IPS-20b (cell line): ENCODE data around the gene SPATA31C1.
"Not testable (repeated sequence)": the region's sequence is repeated elsewhere in the genome, so short reads cannot be mapped to it uniquely, and the experiment has no call there.

Experiments
- H3K27ac ChIP-seq: one replicate; pipeline ENCODE4 v1.5.1; 2013; ENCODE audit warnings: low read length
- H3K27me3 ChIP-seq: 2 replicates; pipeline ENCODE4 v1.6.1; 2013; ENCODE audit warnings: mild to moderate bottlenecking, low read length, inconsistent platforms; ENCODE audit not compliant: insufficient read depth
- H3K36me3 ChIP-seq: 2 replicates; pipeline ENCODE4 v1.6.1; 2013; ENCODE audit warnings: low read depth, mild to moderate bottlenecking, inconsistent platforms, low read length, moderate library complexity; ENCODE audit not compliant: insufficient read depth
- H3K4me1 ChIP-seq: 2 replicates; pipeline ENCODE4 v1.6.1; 2013; ENCODE audit warnings: mild to moderate bottlenecking, control low read depth, inconsistent platforms, low read length, moderate library complexity; ENCODE audit not compliant: insufficient read depth
- H3K4me3 ChIP-seq: 2 replicates; pipeline ENCODE4 v1.5.1; 2013; ENCODE audit warnings: mild to moderate bottlenecking, low read length, inconsistent platforms
- H3K9ac ChIP-seq: 2 replicates; pipeline ENCODE4 v1.6.1; 2013; ENCODE audit warnings: low read depth, mild to moderate bottlenecking, inconsistent platforms, low read length, moderate library complexity
- H3K9me3 ChIP-seq: 2 replicates; pipeline ENCODE4 v1.6.1; 2013; ENCODE audit warnings: mild to moderate bottlenecking, low read depth, low read length, inconsistent platforms; ENCODE audit not compliant: insufficient read depth

Gene SPATA31C1

DNA sequence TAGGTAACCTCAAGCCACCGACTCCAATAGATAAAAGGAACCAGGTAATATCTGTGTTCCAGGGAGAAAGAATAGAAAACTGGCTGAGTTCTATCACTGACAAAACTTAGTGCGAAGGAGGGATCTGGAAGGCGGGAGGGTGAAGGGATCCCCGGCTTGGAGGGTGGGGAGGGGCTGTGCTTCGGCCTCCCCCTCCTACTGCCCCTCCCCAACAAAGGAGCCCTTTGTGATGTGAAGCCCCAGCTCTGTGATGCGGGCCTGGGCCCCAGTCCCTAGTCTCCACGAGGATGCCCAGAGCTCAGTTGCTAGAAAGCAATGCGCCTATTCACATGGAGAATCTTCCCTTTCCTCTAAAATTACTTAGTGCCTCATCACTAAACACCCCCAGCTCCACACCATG lies at the start of gene SPATA31C1:
Gene SPATA31C1 (plus strand): TSS at position 301 of the 400 bp plus-strand sequence.
- not testable (repeated sequence) for H3K27ac ChIP-seq, H3K36me3 ChIP-seq, H3K9ac ChIP-seq, H3K4me1 ChIP-seq, H3K27me3 ChIP-seq, H3K9me3 ChIP-seq, H3K4me3 ChIP-seq

DNA sequence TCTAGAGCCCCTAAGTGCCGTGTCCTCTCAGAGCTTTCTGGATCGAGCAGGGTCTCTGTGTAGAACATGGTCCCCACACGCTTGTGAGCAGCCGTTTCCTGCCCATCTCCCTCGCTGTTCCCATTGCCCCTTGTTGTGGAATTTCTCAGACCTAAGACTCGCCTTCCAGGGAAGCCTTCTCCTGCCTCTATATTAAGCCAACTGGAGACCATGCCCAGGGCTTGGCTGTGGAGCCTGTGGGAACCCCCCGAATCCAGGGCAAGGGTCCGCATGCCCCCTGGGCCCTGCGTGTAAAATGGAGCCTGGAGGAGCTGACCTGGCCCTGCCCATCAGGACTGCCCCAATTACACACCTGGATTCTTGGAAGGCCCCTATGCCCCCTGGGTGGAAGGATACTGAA lies 49.6 kb upstream of the SPATA31C1 start:
- H3K27ac ChIP-seq, result no peak overlapping the region
- no peak overlapping the region for H3K9ac ChIP-seq

DNA sequence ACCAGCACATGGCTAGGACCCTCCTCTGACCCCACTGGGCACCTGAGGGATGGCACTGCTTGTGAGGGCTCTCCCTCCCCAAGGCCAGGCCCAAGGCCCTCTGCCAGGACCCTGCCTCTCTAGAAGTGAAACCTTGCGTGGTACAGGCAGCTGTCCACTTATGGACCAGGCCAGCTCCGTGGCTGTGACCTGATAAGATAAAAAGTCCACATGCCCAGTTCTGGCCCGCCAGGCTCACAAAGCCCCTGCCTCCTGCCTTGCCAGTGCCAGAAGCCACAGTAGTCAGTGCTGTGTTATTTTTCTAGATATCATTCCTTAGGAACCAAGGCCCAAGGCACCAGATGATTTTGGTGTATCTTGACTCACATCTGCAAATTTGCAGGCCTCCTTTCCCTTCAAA lies 49.1 kb upstream of the SPATA31C1 start:
- H3K4me3 ChIP-seq, result no peak overlapping the region
- H3K27me3 ChIP-seq, result no peaks in the 10 kb centered on the region
- no peak overlapping the region for H3K9ac ChIP-seq
- no peaks in the 10 kb centered on the region for H3K36me3 ChIP-seq
- no peak overlapping the region for H3K27ac ChIP-seq
- no peaks in the 10 kb centered on the region for H3K9me3 ChIP-seq
- no peaks in the 10 kb centered on the region; the same call in 1 of the 2 replicates for H3K4me1 ChIP-seq

More for the DNA sequence above, 49.6 kb upstream of the SPATA31C1 start:
- Histone ChIP-seq H3K36me3 (no peaks in the 10 kb centered on the region), H3K9me3 (no peaks in the 10 kb centered on the region), H3K4me3 (no peak overlapping the region), H3K4me1 (peaks cover 1% of the 10 kb centered on the region), H3K27me3 (no peaks in the 10 kb centered on the region)

DNA sequence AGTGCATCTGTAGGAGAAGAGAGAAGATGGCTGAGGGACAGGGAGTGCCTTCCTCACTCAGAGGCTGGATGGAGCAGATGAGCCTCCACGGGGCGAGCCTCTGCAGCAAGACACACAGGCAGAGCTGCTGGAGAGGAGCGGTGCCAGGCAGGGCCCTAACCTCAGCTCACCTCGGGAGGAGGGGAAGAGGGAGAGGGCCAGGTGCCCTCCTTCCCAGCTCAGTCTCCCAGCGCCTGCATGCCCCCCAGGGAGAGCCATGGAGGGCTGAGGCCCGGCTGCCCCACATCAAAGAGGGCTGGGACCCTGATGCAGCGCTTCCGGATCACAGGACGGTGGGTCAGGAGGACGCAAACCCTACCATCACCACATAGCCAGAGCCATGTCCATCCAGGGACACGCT lies 48.7 kb upstream of the SPATA31C1 start:
- Histone ChIP-seq H3K27me3 (no peaks in the 10 kb centered on the region), H3K36me3 (no peaks in the 10 kb centered on the region), H3K27ac (no peak overlapping the region), H3K9ac (no peak overlapping the region), H3K4me3 (no peak overlapping the region), H3K9me3 (no peaks in the 10 kb centered on the region), H3K4me1 (no peaks in the 10 kb centered on the region; the same call in 1 of the 2 replicates)

DNA sequence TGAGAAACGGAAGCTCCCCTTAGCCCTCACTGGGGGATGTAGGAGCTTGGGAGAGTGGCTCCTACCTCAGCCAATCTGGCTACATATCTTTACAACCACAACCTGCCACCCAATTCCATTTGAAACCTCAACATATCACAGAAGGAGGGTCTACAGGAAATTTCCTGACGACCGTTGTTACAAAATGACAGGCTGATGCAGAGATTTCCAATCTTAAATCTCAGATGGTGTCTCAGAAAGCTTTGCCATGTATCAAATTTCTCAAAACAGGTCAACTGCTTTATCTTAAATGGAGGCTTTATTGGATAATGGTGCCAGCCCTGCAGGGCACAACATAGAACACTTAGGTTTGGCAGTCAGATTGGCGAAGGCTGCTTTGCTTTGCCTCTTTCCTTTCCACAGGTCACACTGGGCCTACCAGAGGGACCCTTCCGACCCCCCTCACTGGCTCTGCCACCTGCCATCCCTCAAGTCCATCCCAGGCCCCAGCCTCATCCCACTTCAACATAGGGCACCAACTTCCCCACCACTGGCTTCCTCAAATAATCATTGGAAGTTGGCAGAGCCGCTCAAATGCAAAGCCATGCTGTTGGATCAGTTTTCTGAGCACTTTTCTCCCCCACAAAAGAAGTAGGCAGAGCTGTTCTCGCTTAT lies 46.2 kb upstream of the SPATA31C1 start:
- Histone ChIP-seq H3K4me1 (0 out of 2 replicates have a peak, but pooled peaks cover 5% of the 10 kb centered on the region), H3K9me3 (no peaks in the 10 kb centered on the region), H3K4me3 (no peak overlapping the region), H3K27me3 (no peaks in the 10 kb centered on the region), H3K36me3 (no peaks in the 10 kb centered on the region), H3K9ac (no peak overlapping the region), H3K27ac (no peak overlapping the region)

DNA sequence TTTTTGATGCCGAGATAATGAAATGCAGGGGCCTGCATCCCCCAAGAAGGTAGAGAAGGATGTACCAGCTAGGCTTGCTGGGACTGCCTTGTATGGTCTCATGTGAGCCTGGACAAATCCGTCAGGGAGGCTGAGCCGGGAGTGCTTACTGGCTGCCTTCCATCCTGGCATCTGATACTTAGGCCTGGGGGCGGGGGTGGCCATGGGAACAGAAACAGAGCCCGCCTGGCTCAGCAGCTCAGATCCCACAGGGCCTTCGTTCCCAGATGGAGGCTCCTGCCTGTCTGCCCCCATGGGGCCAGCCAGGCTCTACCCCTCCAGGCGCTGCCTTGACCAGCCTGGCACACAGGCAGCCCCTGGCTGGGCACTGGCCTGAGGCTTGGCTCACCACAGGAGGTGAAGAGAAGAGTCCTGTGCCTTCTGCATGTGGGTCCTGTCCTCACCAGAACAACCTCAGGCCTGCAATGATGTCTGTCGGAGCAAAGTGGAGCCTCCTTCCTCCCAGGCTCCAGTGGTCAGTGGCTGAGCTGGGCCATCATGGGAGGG lies 45.6 kb upstream of the SPATA31C1 start:
- H3K9me3 ChIP-seq, result no peaks in the 10 kb centered on the region
- H3K9ac ChIP-seq, result no peak overlapping the region
- 0 out of 2 replicates have a peak, but pooled peaks cover 5% of the 10 kb centered on the region for H3K4me1 ChIP-seq
- H3K27me3 ChIP-seq, result no peaks in the 10 kb centered on the region
- no peak overlapping the region for H3K27ac ChIP-seq
- H3K4me3 ChIP-seq, result no peak overlapping the region
- H3K36me3 ChIP-seq, result no peaks in the 10 kb centered on the region

DNA sequence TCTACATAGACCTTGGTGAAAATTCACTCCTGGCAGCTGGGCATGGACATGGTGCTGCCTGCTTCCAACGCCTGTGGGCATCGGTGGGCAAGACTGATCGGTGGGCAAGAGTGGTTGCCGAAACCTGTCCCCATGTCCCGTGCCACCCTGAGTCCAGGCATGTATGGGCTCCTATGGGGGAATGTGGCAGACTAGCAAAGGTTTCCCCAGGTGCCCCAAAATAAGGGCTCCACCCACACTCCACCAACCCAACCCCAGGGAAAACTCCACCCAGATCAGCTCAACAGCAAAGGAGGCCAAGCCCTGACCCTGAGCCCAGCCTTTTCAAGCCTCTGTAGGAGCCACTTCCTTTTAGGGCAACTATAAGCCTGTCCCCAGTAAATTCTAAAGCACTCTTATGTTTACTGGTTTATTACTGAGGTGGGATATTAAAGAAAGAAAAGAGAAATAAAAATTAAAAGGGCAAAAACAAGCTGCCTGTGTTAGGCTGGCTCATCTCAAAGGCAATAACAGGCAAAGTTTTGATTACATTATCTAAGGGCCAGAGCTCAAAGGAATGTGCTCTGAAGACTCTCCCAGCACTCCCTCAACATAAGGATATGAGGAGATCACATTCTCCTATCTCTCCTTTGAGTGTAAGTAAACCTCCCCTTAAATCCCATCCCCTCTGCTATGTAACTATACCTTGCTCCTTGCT lies 44.0 kb upstream of the SPATA31C1 start:
- Histone ChIP-seq H3K4me3 (no peak overlapping the region), H3K27me3 (no peaks in the 10 kb centered on the region), H3K9ac (no peak overlapping the region), H3K27ac (no peak overlapping the region), H3K4me1 (peaks cover 7% of the 10 kb centered on the region), H3K9me3 (no peaks in the 10 kb centered on the region), H3K36me3 (no peaks in the 10 kb centered on the region)

DNA sequence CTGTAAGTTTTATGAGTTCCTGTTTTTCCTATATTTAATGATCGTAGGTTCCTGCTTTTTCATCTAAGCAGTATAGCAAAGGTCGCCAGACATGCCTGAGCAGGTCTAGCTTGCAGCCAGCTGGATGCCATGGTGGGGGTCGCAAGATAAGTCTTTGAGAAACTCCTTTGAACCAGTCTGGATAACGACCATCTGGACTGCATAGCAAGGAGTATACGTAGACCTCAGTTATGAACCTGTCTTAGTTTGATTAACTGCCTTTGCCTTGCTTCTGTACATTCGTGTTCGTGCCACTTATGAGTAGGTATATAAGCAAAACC lies 43.5 kb upstream of the SPATA31C1 start:
- Histone ChIP-seq H3K4me1 (peaks cover 9% of the 10 kb centered on the region), H3K9ac (no peak overlapping the region), H3K9me3 (no peaks in the 10 kb centered on the region), H3K27me3 (no peaks in the 10 kb centered on the region), H3K27ac (no peak overlapping the region), H3K36me3 (no peaks in the 10 kb centered on the region), H3K4me3 (no peak overlapping the region)

DNA sequence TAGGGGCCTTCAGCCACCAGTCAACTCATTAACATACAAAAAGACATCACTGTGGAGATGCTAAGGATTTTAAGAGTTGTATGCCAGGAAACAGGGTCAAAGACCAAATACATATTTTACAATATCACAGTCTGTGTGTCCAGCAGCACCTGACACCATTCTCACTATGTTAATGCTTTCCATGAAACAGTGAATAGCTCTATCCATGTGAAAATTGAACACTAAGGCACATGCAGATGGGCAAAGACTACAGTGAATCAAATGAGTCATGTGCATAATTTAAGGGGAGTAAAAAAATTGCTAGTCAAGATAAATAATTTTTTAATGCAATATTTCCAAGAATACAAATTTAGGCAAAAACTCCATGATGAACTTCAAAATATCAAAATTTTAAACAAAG lies 42.7 kb upstream of the SPATA31C1 start:
- Histone ChIP-seq H3K9me3 (no peaks in the 10 kb centered on the region), H3K4me1 (peaks cover 9% of the 10 kb centered on the region), H3K27me3 (no peaks in the 10 kb centered on the region), H3K36me3 (no peaks in the 10 kb centered on the region), H3K9ac (no peak overlapping the region), H3K27ac (no peak overlapping the region), H3K4me3 (no peak overlapping the region)

DNA sequence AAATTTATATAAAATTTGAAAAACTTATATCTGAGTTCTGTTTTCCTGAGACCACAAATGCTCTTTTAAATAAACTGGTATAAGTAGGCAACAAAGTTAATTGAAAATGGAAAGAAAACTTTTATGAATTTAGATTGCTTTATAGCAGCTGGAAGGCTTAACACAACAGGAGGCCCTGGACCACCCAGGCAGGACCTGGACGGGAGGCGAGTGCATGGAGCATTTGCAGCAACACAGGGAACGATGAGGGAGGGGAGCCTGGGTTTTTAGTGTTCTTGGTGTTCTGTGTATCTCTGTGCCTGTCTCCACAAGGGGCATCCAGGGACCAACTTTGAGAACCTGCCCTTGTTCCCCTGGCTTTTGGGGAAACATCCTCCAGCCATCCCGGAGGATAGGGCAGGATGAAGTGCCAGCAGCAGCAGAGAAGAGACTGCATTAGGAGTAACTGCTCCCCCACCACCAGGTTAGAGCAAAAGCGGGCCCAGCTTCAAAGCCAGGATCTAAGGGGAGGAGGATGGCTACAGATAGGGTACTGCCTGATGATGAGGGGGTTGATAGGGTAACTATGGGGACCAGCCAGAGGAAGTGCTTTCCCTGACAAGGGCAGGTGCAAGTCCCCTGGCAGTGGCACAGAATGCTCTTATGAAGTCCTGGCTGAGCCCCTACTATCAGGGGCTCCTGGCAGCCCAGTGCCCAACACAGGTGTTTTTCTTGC lies 41.8 kb upstream of the SPATA31C1 start:
- no peak overlapping the region for H3K4me3 ChIP-seq
- H3K36me3 ChIP-seq, result no peaks in the 10 kb centered on the region
- H3K27ac ChIP-seq, result no peak overlapping the region
- no peaks in the 10 kb centered on the region for H3K9me3 ChIP-seq
- H3K27me3 ChIP-seq, result no peaks in the 10 kb centered on the region
- no peak overlapping the region for H3K9ac ChIP-seq
- H3K4me1 ChIP-seq, result peaks cover 9% of the 10 kb centered on the region

DNA sequence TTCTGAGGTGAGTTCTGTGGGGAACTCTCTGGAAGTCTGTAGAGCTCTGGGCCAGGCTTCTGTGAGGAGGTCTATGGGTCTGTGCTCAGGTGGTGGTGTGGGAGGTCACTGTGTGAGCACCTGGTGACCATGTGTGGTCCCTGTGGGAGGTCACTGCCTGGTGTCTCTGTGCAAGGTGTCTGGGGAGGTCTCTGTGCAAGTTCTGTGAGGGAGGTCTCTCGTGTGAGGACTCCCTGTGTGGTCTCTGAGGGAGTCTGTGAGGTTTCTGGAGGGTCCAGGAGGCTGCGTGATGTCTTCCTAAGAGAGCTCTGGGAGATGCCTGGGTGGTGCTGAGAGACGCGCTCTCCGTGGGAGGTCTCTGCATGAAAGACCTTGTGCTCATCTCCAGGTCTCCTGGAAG lies 41.1 kb upstream of the SPATA31C1 start:
- H3K4me1 ChIP-seq, result peaks cover 9% of the 10 kb centered on the region
- H3K9me3 ChIP-seq, result no peaks in the 10 kb centered on the region
- H3K4me3 ChIP-seq, result no peak overlapping the region
- H3K36me3 ChIP-seq, result no peaks in the 10 kb centered on the region
- no peak overlapping the region for H3K27ac ChIP-seq
- no peaks in the 10 kb centered on the region for H3K27me3 ChIP-seq
- no peak overlapping the region for H3K9ac ChIP-seq
